K562 (cell line): ENCODE data around the gene LAMB3. TPM values are rescaled to one million over a fixed set of nuclear protein-coding genes. Genes with fewer than 3 reads are reported as not detected.

Source experiments
- IRF1 ChIP-seq: sonication (generic); formaldehyde crosslinking; IDR thresholded peaks from 2 replicates; pipeline ENCODE4 v1.8.0; 2022; ENCODE audit warnings: missing genetic modification reagents, mild to moderate bottlenecking, borderline replicate concordance
- NONO ChIP-seq, 2 experiments: fragments of 200-400 bp in 1 of 2; fragments of 450-650 bp in 1 of 2; formaldehyde crosslinking in 1 of 2; IDR thresholded peaks; 2 replicates each; pipeline ENCODE4 v1.6.1; 2017; ENCODE audit warnings: low read depth in 2 of 2, mild to moderate bottlenecking in 2 of 2, moderate library complexity in 2 of 2, low read length in 1 of 2
- PPARD ChIP-seq: fragments of 250-450 bp; sonication (Bioruptor Pico); IDR thresholded peaks from 2 replicates; pipeline ENCODE4 v1.8.0; 2022; ENCODE audit warnings: inconsistent platforms, mild to moderate bottlenecking, moderate library complexity
- RBM22 ChIP-seq: fragments of 200-400 bp; formaldehyde crosslinking; IDR thresholded peaks from 2 replicates; pipeline ENCODE4 v1.6.1; 2018; ENCODE audit warnings: low read length, low read depth; ENCODE audit not compliant: poor library complexity, severe bottlenecking
- RBM34 ChIP-seq: fragments of 200-400 bp; formaldehyde crosslinking; IDR thresholded peaks from 2 replicates; pipeline ENCODE4 v1.6.1; 2018; ENCODE audit warnings: low read length, borderline replicate concordance; ENCODE audit not compliant: insufficient read depth
- SMAD4 ChIP-seq: fragments of 250-450 bp; sonication (Bioruptor Pico); conservative IDR thresholded peaks from 2 replicates; pipeline ENCODE4 v1.8.0; 2021; ENCODE audit warnings: inconsistent platforms, mild to moderate bottlenecking, moderate library complexity
- TAF1 ChIP-seq: IDR thresholded peaks from 2 replicates; pipeline ENCODE4 v1.6.1; 2011; ENCODE audit warnings: mild to moderate bottlenecking, low read length, moderate library complexity; ENCODE audit not compliant: insufficient read depth, control insufficient read depth, severe bottlenecking; ENCODE audit errors: extremely low read depth
- ZBTB11 ChIP-seq, 3 experiments: fragments of 200-800 bp in 1 of 3; fragments of 250-450 bp in 1 of 3; fragments of 450-650 bp in 1 of 3; sonication (Bioruptor Pico) in 1 of 3; sonication (Bioruptor generic) in 1 of 3; formaldehyde crosslinking in 1 of 3; IDR thresholded peaks; 2 replicates each; pipeline versions ENCODE4 v1.6.1 to v1.8.0; 2016 to 2022; ENCODE audit warnings: mild to moderate bottlenecking in 2 of 3, missing genetic modification characterization in 2 of 3, missing compliant biosample characterization in 1 of 3, moderate library complexity in 1 of 3
- ZC3H4 ChIP-seq: sonication (generic); formaldehyde crosslinking; IDR thresholded peaks from 2 replicates; pipeline ENCODE4 v1.9.0; 2021; ENCODE audit warnings: missing genetic modification reagents, borderline replicate concordance
- ZNF12 ChIP-seq: sonication (generic); formaldehyde crosslinking; IDR thresholded peaks from 2 replicates; pipeline ENCODE4 v1.4.0; 2020; ENCODE audit warnings: mild to moderate bottlenecking, missing genetic modification reagents
- ZNF407 ChIP-seq: fragments of 450-650 bp; IDR thresholded peaks from 2 replicates; pipeline ENCODE4 v1.6.1; 2016; ENCODE audit warnings: low read depth
- polyA plus RNA-seq, 8 experiments: library from polyadenylated mRNA; depleted of rRNA in 4 of 8; stranded (reverse) in 5 of 8; unstranded in 3 of 8; fragments of >200 nt; fragmentation: Nextera tagmentation in 2 of 8; fragmentation: Illumina TruSeq in 1 of 8; extraction: Ambion mirVana in 2 of 8; extraction: Trizol in 1 of 8; gene quantifications; 2 replicates each; pipeline versions ENCODE4 v1.2.1 to v1.2.3, GENCODE V29; 2011 to 2014; ENCODE audit warnings: inconsistent platforms in 1 of 8, missing spikeins in 1 of 8
- total RNA-seq, 7 experiments: library from RNA; depleted of rRNA in 6 of 7; stranded (reverse); fragments of >200 nt in 6 of 7; fragmentation: Illumina TruSeq in 2 of 7; extraction: Trizol in 2 of 7; gene quantifications; 2 replicates each; pipeline versions ENCODE4 v1.2.1 to v1.2.3, GENCODE V29; 2011 to 2021; ENCODE audit warnings: low replicate concordance in 1 of 7

LAMB3 gene
- total and polyA plus RNA-seq, 9 of the 15 experiments (the other 6 are each of a cell fraction or from before 2014, with no cell fraction given) = 0.08 to 1.3 (median 0.91) TPM

GRCh38 chr1:209692745-209693504 is 40.7 kb upstream of the LAMB3 start (continued):
- no peak for TF ChIP-seq ZNF407
- TF ChIP-seq PPARD = no peak
- TF ChIP-seq ZBTB11 (CRISPR knock-in tag; IDR thresholded peaks at IDR 0.05) = no peak
- TF ChIP-seq RBM34 = no peak
- no peak for TF ChIP-seq ZNF12
- no peak for TF ChIP-seq TAF1
- no peak for TF ChIP-seq RBM22
- TF ChIP-seq IRF1 (CRISPR knock-in tag) = no peak
- no peak for TF ChIP-seq ZC3H4
- no peak for TF ChIP-seq NONO (IDR thresholded peaks at IDR 0.05; ENCODE audit: low read depth in 2 of 2, low read length in 1 of 2)
- 0 out of 2 replicates have a peak, but pooled peaks have one; percentile 32 for TF ChIP-seq SMAD4 (CRISPR knock-in tag)
